Astrocyte (in vitro differentiated cells and primary cell): ENCODE data around the gene FAM131B.

ENCODE experiments used
- EZH2 ChIP-seq: IDR thresholded peaks from 2 replicates; pipeline ENCODE4 v1.6.1; 2012; ENCODE audit warnings: mild to moderate bottlenecking, low read length, inconsistent platforms; ENCODE audit not compliant: insufficient read depth
- TF ChIP-seq, protein P1 (sequence below): IDR thresholded peaks from 2 replicates; pipeline ENCODE4 v1.5.1; 2011; ENCODE audit warnings: low read depth, mild to moderate bottlenecking, inconsistent platforms, low read length, moderate library complexity; ENCODE audit not compliant: insufficient read depth

DNA sequence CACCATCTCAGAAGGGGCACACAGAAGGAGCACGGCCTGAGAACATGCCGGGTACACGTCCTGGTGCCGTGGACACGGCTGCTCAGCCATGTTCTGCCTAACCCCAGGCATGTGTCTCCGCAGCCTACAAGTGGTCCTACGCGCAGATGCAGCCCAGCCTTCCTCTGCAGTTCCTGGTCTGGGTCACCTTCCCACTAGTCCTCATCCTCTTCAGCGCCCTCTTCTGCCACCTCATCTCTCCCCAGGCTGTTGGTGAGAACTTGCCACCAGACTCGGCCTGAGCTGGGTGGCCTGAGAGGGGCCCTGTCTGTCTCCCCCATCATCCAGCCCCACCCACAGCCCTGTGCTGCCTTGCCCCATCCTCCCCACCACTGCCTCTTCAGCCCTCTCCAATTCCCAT, 41.3 kb downstream of the FAM131B start:
- no peak for TF ChIP-seq EZH2
- TF ChIP-seq, protein P1, sequence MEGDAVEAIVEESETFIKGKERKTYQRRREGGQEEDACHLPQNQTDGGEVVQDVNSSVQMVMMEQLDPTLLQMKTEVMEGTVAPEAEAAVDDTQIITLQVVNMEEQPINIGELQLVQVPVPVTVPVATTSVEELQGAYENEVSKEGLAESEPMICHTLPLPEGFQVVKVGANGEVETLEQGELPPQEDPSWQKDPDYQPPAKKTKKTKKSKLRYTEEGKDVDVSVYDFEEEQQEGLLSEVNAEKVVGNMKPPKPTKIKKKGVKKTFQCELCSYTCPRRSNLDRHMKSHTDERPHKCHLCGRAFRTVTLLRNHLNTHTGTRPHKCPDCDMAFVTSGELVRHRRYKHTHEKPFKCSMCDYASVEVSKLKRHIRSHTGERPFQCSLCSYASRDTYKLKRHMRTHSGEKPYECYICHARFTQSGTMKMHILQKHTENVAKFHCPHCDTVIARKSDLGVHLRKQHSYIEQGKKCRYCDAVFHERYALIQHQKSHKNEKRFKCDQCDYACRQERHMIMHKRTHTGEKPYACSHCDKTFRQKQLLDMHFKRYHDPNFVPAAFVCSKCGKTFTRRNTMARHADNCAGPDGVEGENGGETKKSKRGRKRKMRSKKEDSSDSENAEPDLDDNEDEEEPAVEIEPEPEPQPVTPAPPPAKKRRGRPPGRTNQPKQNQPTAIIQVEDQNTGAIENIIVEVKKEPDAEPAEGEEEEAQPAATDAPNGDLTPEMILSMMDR, result no peak
